GM18907 (cell line): Measurements from ENCODE around the gene ALOX12B.
"Not testable (repeated sequence)": the region's sequence is repeated elsewhere in the genome, so short reads cannot be mapped to it uniquely, and the experiment has no call there.

Experiments
- ATAC-seq: cut with Tn5 transposase; IDR thresholded peaks from one replicate; pipeline ENCODE4 v1.9.1; 2021; ENCODE audit warnings: mild to moderate bottlenecking, moderate library complexity; ENCODE audit not compliant: unreplicated experiment

Gene ALOX12B

GRCh38 chr17:8046929-8047768, 40.4 kb downstream of the ALOX12B start:
- no peak for ATAC-seq

GRCh38 chr17:8046306-8046928, 41.1 kb downstream of the ALOX12B start:
- ATAC-seq = no peak

GRCh38 chr17:8044819-8045810, 42.4 kb downstream of the ALOX12B start:
- ATAC-seq = no peak

GRCh38 chr17:8041979-8042378, 45.5 kb downstream of the ALOX12B start:
- ATAC-seq = no peak

- no peak for ATAC-seq
Observed at GRCh38 chr17:8041249-8041928, 46.1 kb downstream of the ALOX12B start.

GRCh38 chr17:8039611-8040168, 47.8 kb downstream of the ALOX12B start:
- ATAC-seq = no peak

GRCh38 chr17:8038954-8039610, 48.4 kb downstream of the ALOX12B start, which contains the start of gene ALOX15B:
ALOX15B (plus strand) TSS chr17:8039059; CDS start chr17:8039156, 97 bp downstream.
- ATAC-seq = no peak

- ATAC-seq = no peak
Observed at GRCh38 chr17:8032442-8032841, 55.1 kb downstream of the ALOX12B start.

- ATAC-seq = no peak
Observed at GRCh38 chr17:8031950-8032349, 55.6 kb downstream of the ALOX12B start.

- no peak for ATAC-seq
Observed at GRCh38 chr17:8031261-8031661, 56.3 kb downstream of the ALOX12B start.

GRCh38 chr17:8029121-8029520, 58.4 kb downstream of the ALOX12B start:
- no peak for ATAC-seq

- no peak for ATAC-seq
Observed at GRCh38 chr17:8025176-8025911, 62.2 kb downstream of the ALOX12B start.

GRCh38 chr17:8024161-8024560, 63.4 kb downstream of the ALOX12B start:
- ATAC-seq = not testable (repeated sequence)
